Right atrium auricular region (tissue), 2 donors: ENCODE measurements around the gene ECHDC1. TPM values are rescaled to one million over a fixed set of nuclear protein-coding genes. Genes with fewer than 3 reads are reported as not detected.
"Not testable (repeated sequence)": the region's sequence is repeated elsewhere in the genome, so short reads cannot be mapped to it uniquely, and the experiment has no call there.

Experiments
- DNase-seq: peaks from one replicate; pipeline ENCODE4 v3.0.0-alpha.2; 2019; ENCODE audit warnings: low spot score
- H3K27ac ChIP-seq, 2 donors: fragments of 200-600 bp; sonication (generic); 1 replicate in 1 of 2; 2 replicates in 1 of 2; pipeline ENCODE4 v1.5.1; 2016 to 2019
- H3K27me3 ChIP-seq, 2 donors: fragments of 200-600 bp; sonication (generic); one replicate each; pipeline versions ENCODE4 v1.5.1 to v1.6.0; 2017 to 2019
- H3K36me3 ChIP-seq: fragments of 200-600 bp; sonication (generic); one replicate; pipeline ENCODE4 v1.5.1; 2016
- H3K4me1 ChIP-seq, 2 donors: fragments of 200-600 bp; sonication (generic); one replicate each; pipeline versions ENCODE4 v1.5.1 to v1.6.0; 2017 to 2019
- H3K4me3 ChIP-seq, 2 donors: fragments of 200-600 bp; sonication (generic); 1 replicate in 1 of 2; 2 replicates in 1 of 2; pipeline ENCODE4 v1.5.1; 2017 to 2019; ENCODE audit warnings: mild to moderate bottlenecking in 1 of 2, moderate library complexity in 1 of 2
- H3K9me3 ChIP-seq, 2 donors: fragments of 200-600 bp; sonication (generic); one replicate each; pipeline ENCODE4 v1.5.1; 2019
- total RNA-seq, 2 donors: library from RNA; depleted of rRNA; stranded (reverse); fragments of >200 nt; gene quantifications; one replicate each; pipeline ENCODE4 v1.1.0, GENCODE V29; 2016
- TF ChIP-seq, protein P1 (sequence below), 2 donors: fragments of 200-600 bp; sonication (generic); IDR thresholded peaks; one replicate each; pipeline ENCODE4 v1.5.1; 2019; ENCODE audit warnings: antibody characterized with exemption in 2 of 2

Gene ECHDC1
- total RNA-seq, 2 donors from 2014 or later = 29.8 to 37.3 TPM

DNA sequence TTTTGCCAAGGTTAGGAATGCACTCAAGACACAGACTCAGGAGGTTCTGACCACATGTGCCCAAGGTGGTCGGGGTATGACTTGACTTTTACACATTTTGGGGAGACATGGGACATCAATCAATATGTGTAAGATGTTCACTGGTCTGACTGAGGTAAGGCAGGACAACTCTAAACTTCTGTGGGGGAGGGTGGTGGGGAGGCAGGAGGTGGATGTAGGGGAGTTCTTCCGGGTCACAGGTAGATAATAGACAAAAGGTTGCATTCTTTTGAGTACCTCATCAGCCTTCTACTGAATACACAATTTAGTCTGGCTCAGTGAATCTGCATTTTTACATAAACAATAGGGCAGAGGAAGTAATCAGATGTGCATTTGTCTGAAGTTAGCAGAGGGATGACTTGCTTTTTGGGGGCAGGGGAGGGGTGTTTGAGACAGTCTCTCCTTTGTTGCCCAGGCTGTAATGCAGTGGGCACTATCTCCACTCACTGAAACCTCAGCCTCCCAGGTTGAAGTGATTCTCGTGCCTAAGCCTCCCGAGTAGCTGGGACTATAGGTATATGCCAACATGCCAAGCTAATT is 10.9 kb downstream of the ECHDC1 start:
- DNase-seq = no peak
- Histone ChIP-seq H3K9me3 (no peaks in the 10 kb centered on the region), H3K36me3 (no peaks in the 10 kb centered on the region), H3K27me3 (no peaks in the 10 kb centered on the region), H3K4me1 (no peaks in the 10 kb centered on the region), H3K27ac (no peak overlapping the region), H3K4me3 (no peak overlapping the region)
- TF ChIP-seq, protein P1, sequence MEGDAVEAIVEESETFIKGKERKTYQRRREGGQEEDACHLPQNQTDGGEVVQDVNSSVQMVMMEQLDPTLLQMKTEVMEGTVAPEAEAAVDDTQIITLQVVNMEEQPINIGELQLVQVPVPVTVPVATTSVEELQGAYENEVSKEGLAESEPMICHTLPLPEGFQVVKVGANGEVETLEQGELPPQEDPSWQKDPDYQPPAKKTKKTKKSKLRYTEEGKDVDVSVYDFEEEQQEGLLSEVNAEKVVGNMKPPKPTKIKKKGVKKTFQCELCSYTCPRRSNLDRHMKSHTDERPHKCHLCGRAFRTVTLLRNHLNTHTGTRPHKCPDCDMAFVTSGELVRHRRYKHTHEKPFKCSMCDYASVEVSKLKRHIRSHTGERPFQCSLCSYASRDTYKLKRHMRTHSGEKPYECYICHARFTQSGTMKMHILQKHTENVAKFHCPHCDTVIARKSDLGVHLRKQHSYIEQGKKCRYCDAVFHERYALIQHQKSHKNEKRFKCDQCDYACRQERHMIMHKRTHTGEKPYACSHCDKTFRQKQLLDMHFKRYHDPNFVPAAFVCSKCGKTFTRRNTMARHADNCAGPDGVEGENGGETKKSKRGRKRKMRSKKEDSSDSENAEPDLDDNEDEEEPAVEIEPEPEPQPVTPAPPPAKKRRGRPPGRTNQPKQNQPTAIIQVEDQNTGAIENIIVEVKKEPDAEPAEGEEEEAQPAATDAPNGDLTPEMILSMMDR (IDR thresholded peaks at IDR 0.05) = no peak

DNA sequence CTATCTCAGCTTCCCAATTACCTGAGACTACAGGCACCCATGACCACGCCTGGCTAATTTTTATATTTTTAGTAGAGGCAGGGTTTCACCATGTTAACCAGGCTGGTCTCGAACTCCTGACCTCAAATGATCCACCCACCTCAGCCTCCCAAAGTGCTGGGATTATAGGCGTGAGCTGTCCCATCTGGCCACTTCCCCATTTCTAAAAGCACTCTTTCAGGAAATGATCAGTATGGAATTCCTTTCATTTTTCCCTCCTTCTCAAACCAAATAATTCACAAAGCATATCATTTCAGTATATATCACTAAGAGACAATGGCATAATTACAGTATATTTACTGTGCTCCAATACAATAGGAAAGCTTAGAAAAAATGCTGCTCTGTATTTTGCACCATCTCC is 12.2 kb downstream of the ECHDC1 start:
- not testable (repeated sequence) for H3K9me3 ChIP-seq, H3K4me3 ChIP-seq, H3K4me1 ChIP-seq, H3K27ac ChIP-seq, H3K27me3 ChIP-seq, H3K36me3 ChIP-seq, DNase-seq

DNA sequence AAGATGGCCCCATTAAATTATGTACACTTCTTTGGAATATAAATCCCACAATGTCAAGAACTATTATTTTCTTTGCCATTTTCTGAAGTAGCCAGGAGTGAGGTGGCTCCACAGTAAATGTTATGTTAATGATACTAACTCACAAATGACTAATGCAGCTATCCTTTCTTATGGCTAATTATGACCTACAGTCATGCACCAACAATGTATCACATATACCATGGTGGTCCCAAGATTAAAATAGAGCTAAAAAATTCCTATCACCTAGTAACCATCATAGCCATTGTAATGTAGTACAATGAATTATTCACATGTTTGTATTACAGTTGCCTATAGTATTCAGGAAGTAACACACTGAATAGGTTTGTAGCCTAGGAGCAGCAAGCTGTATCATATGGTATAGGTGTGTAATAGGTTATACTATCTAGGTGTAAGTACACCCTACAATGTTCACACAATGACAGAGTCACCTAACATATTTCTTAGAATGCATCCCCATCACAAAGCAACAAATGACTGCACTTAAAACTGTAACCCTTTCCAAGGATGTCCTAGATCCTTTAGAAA is 15.3 kb downstream of the ECHDC1 start:
- no peak for DNase-seq
- TF ChIP-seq, protein P1 (IDR thresholded peaks at IDR 0.05) = no peak
- Histone ChIP-seq H3K27me3 (no peaks in the 10 kb centered on the region), H3K9me3 (no peaks in the 10 kb centered on the region), H3K4me3 (no peak overlapping the region), H3K27ac (no peak overlapping the region), H3K4me1 (no peaks in the 10 kb centered on the region), H3K36me3 (peaks cover 8% of the 10 kb centered on the region)

DNA sequence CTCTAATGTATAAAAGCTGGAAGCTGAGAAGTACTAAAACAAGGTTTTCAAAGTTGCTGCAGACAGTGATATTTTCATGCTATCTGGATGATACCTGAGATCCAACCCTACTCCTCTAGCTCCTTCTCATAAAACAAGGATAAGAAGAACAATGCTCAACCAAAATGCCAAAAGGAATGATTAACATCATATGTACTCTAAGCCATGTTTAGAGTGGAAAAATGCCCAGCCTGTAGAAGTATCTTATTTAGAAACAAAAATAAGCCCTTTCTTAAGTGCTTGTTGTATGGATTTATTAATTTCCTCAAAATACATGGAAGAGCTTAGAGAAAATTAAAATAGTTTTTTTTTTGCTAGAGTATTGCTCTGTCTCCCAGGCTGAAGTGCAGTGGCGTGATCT is 23.7 kb downstream of the ECHDC1 start:
- Histone ChIP-seq H3K36me3 (no peaks in the 10 kb centered on the region), H3K27me3 (no peaks in the 10 kb centered on the region), H3K4me1 (no peaks in the 10 kb centered on the region), H3K27ac (no peak overlapping the region), H3K4me3 (no peak overlapping the region), H3K9me3 (no peaks in the 10 kb centered on the region)
- TF ChIP-seq, protein P1 (IDR thresholded peaks at IDR 0.05) = no peak
- DNase-seq = no peak

DNA sequence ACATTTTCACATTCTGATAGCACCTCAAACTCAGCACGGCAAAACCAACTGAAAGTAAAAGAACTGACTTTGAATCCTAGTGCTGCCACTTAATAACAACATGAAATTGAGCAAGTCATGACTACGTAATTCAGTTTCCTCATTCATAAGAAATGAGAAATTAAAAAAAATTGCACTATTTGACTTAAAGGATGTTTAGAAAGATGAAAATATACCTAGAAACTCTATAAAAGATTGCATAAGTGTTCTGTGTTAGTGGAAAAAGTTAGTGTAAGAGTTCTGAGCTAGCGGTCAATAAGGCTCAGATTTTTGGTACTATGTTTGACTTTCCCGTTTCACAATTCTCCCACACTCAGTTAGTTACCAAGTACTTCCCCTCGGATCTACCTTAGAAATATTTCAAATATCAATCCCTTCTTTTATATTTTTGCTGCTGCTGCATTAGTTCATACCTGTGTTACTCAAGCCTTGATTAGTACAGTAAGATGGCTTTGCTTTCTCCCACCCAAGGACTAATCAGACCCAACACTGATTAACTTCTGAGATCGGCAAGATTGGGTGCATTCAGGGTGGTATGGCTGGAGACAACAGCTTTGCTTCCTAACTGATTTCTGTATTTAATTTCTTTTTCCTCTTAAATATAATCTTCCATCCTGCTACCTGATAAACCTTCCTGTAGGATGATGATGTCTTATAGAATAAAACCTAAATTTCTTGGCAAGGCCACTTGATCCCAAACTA is 25.9 kb downstream of the ECHDC1 start:
- H3K27ac ChIP-seq = no peak overlapping the region
- TF ChIP-seq, protein P1 (IDR thresholded peaks at IDR 0.05) = no peak
- H3K4me1 ChIP-seq = no peaks in the 10 kb centered on the region
- H3K4me3 ChIP-seq = no peak overlapping the region
- H3K27me3 ChIP-seq = no peaks in the 10 kb centered on the region
- H3K9me3 ChIP-seq = no peaks in the 10 kb centered on the region
- DNase-seq = no peak
- peaks cover 10% of the 10 kb centered on the region for H3K36me3 ChIP-seq

DNA sequence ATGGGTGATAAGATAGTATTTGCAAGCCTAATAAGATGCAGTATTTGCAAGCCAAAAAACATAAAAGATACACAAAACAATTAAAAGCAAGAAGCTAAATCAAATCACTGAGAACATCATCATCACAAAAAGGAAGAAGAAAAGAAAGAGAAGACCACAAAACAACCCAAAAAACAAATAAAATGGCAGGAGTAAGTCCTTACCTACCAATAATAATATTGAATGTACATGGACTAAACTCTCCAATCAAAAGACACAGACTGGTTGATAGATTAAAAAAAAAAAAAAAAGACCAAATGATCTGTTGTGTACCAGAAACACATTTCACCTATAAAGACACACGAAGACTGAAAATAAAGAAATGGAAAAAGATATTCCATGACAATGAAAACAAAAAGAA is 37.7 kb downstream of the ECHDC1 start:
- no peak for DNase-seq
- H3K4me3 ChIP-seq = no peak overlapping the region
- H3K27me3 ChIP-seq = no peaks in the 10 kb centered on the region
- peaks cover 0 to 12% of the 10 kb centered on the region in 2 donors for H3K4me1 ChIP-seq
- TF ChIP-seq, protein P1 (IDR thresholded peaks at IDR 0.05) = no peak
- H3K27ac ChIP-seq = no peak overlapping the region
- H3K9me3 ChIP-seq = peaks cover 0 to 8% of the 10 kb centered on the region in 2 donors
- H3K36me3 ChIP-seq = no peaks in the 10 kb centered on the region
